ENCODE data around the gene KCNH8.

Gene KCNH8

GRCh38 chr3:19436746-19437145, 288.4 kb downstream of the KCNH8 start:
- TF ChIP-seq CTCF (IDR thresholded peaks at IDR 0.05; ENCODE audit: low read depth, low read length, poor library complexity, severe bottlenecking) (no peak), EZH2phosphoT487 (IDR thresholded peaks at IDR 0.05; ENCODE audit: borderline replicate concordance, low read length) (no peak)
- Histone ChIP-seq H3K79me2 (ENCODE audit: control insufficient read depth, low read length) (no peaks in the 10 kb centered on the region), H3K9me3 (ENCODE audit: control insufficient read depth, insufficient read depth, low read length) (no peaks in the 10 kb centered on the region), H3K4me1 (ENCODE audit: control insufficient read depth, low read length) (no peaks in the 10 kb centered on the region), H3K27me3 (ENCODE audit: control insufficient read depth, low read length) (no peaks in the 10 kb centered on the region), H3K36me3 (ENCODE audit: control insufficient read depth, low read length) (no peaks in the 10 kb centered on the region), H3K9me2 (replicated peaks; ENCODE audit: control insufficient read depth, low read length) (no peaks in the 10 kb centered on the region), H4K20me1 (ENCODE audit: control insufficient read depth, insufficient read depth, low read depth, low read length) (no peaks in the 10 kb centered on the region), H3K4me3 (ENCODE audit: low read length) (no peak overlapping the region), H3K4me2 (ENCODE audit: low read length) (no peak overlapping the region), H3K27ac (ENCODE audit: low read depth, low read length) (no peak overlapping the region), H3F3A (ENCODE audit: control insufficient read depth, insufficient read depth) (no peaks in the 10 kb centered on the region)

GRCh38 chr3:19439944-19440343, 291.6 kb downstream of the KCNH8 start:
- no peaks in the 10 kb centered on the region for H3K4me1 ChIP-seq (ENCODE audit: control insufficient read depth, low read length)
- H4K20me1 ChIP-seq (ENCODE audit: control insufficient read depth, insufficient read depth, low read depth, low read length) = no peaks in the 10 kb centered on the region
- H3K9me3 ChIP-seq (ENCODE audit: control insufficient read depth, insufficient read depth, low read length) = no peaks in the 10 kb centered on the region
- no peaks in the 10 kb centered on the region for H3K36me3 ChIP-seq (ENCODE audit: control insufficient read depth, low read length)
- H3F3A ChIP-seq (ENCODE audit: control insufficient read depth, insufficient read depth) = no peaks in the 10 kb centered on the region
- H3K4me2 ChIP-seq (ENCODE audit: low read length) = no peak overlapping the region
- no peaks in the 10 kb centered on the region for H3K79me2 ChIP-seq (ENCODE audit: control insufficient read depth, low read length)
- H3K27me3 ChIP-seq (ENCODE audit: control insufficient read depth, low read length) = no peaks in the 10 kb centered on the region
- H3K9me2 ChIP-seq (replicated peaks; ENCODE audit: control insufficient read depth, low read length) = no peaks in the 10 kb centered on the region
- no peak for TF ChIP-seq EZH2phosphoT487 (IDR thresholded peaks at IDR 0.05; ENCODE audit: borderline replicate concordance, low read length)
- no peak overlapping the region for H3K27ac ChIP-seq (ENCODE audit: low read depth, low read length)
- no peak overlapping the region for H3K4me3 ChIP-seq (ENCODE audit: low read length)

DNA sequence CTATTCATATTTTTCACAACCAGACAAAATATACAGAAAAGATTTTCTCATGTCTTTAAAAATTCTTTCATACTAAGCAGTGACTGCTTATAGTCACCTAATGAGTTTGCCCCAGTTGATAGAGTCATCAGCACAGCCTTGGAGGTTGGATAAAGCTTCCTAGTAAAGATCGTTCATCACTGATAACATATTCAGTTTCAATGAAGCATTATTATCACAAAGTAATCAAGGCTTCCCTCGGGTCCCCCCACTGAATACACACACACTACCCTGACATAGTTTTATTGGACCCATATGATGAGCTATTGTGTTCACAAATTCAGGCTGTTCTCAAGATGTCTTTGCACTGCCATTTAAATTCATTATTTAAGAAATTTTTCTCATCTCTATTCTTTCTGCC, 297.8 kb downstream of the KCNH8 start:
- Histone ChIP-seq H3K27ac (ENCODE audit: low read depth, low read length) (no peak overlapping the region), H3F3A (ENCODE audit: control insufficient read depth, insufficient read depth) (no peaks in the 10 kb centered on the region), H4K20me1 (ENCODE audit: control insufficient read depth, insufficient read depth, low read depth, low read length) (no peaks in the 10 kb centered on the region), H3K36me3 (ENCODE audit: control insufficient read depth, low read length) (no peaks in the 10 kb centered on the region), H3K9me3 (ENCODE audit: control insufficient read depth, insufficient read depth, low read length) (no peaks in the 10 kb centered on the region), H3K79me2 (ENCODE audit: control insufficient read depth, low read length) (no peaks in the 10 kb centered on the region), H3K9me2 (replicated peaks; ENCODE audit: control insufficient read depth, low read length) (no peaks in the 10 kb centered on the region), H3K27me3 (ENCODE audit: control insufficient read depth, low read length) (no peaks in the 10 kb centered on the region), H3K4me2 (ENCODE audit: low read length) (no peak overlapping the region), H3K4me3 (ENCODE audit: low read length) (no peak overlapping the region), H3K4me1 (ENCODE audit: control insufficient read depth, low read length) (no peaks in the 10 kb centered on the region)
- TF ChIP-seq EZH2phosphoT487 (IDR thresholded peaks at IDR 0.05; ENCODE audit: borderline replicate concordance, low read length) (no peak), CTCF (IDR thresholded peaks at IDR 0.05; ENCODE audit: low read depth, low read length, poor library complexity, severe bottlenecking) (no peak)

GRCh38 chr3:19446687-19447086, 298.4 kb downstream of the KCNH8 start:
- Histone ChIP-seq H3F3A (ENCODE audit: control insufficient read depth, insufficient read depth) (no peaks in the 10 kb centered on the region), H3K79me2 (ENCODE audit: control insufficient read depth, low read length) (no peaks in the 10 kb centered on the region), H3K36me3 (ENCODE audit: control insufficient read depth, low read length) (no peaks in the 10 kb centered on the region), H3K4me2 (ENCODE audit: low read length) (no peak overlapping the region), H3K9me2 (replicated peaks; ENCODE audit: control insufficient read depth, low read length) (no peaks in the 10 kb centered on the region), H3K4me1 (ENCODE audit: control insufficient read depth, low read length) (no peaks in the 10 kb centered on the region), H3K9me3 (ENCODE audit: control insufficient read depth, insufficient read depth, low read length) (no peaks in the 10 kb centered on the region), H3K27ac (ENCODE audit: low read depth, low read length) (no peak overlapping the region), H3K27me3 (ENCODE audit: control insufficient read depth, low read length) (no peaks in the 10 kb centered on the region), H3K4me3 (ENCODE audit: low read length) (no peak overlapping the region), H4K20me1 (ENCODE audit: control insufficient read depth, insufficient read depth, low read depth, low read length) (no peaks in the 10 kb centered on the region)
- TF ChIP-seq EZH2phosphoT487 (IDR thresholded peaks at IDR 0.05; ENCODE audit: borderline replicate concordance, low read length) = no peak
- TF ChIP-seq CTCF (IDR thresholded peaks at IDR 0.05; ENCODE audit: low read depth, low read length, poor library complexity, severe bottlenecking) = no peak

Measured in DOHH2 (cell line).